SIG-M5 (cell line): ENCODE measurements around the gene FXN.
"Not testable (repeated sequence)": the region's sequence is repeated elsewhere in the genome, so short reads cannot be mapped to it uniquely, and the experiment has no call there.

ENCODE experiments used
- DNase-seq: peaks from one replicate; lab custom pipeline; 2025; lab: John Stamatoyannopoulos, UW

FXN gene

GRCh38 chr9:69104830-69105527 is 69.4 kb downstream of the FXN start:
- DNase-seq: no peak

DNA sequence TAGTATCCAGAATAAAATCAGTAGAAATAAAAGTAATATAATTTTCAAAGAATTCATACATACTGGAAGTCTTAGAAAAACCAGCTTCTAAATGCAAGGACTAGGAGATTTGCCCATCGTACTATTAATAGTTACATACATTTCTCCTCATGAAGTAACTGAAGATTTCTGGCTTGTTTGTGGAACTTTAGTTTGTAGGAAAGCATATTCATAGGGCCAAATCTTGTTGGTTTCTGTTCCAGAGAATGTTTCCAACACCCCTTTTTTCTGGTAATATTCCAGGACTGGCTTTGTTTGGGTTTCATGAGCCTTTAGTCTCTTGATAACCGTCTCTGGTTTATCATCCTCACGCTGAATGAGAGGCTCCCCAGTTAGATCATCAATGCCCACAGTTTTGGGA is 72.2 kb downstream of the FXN start:
- DNase-seq: no peak

- DNase-seq: not testable (repeated sequence)
These were observed 73.2 kb downstream of the FXN start for GRCh38 chr9:69108706-69109105.

DNA sequence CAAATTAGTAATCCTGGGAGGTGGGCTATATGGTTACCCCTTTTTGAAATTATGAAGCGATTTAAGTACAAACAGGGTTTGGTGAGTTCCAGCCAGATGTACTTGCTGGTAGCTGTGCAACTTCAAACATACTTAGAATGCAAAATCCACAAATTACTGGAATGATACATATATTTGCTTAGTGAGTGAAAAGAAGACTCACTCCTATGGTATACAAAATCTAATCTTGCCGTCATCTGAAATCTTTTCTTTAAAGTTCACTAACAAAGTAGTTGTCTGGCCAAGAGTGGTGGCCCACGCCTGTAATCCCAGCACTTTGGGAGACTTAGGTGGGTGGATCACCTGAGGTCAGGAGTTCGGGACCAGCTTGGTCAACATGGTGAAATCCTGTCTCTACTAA is 73.6 kb downstream of the FXN start:
- DNase-seq: no peak

- not testable (repeated sequence) for DNase-seq
These were observed 77.1 kb downstream of the FXN start for GRCh38 chr9:69112646-69113045.

DNA sequence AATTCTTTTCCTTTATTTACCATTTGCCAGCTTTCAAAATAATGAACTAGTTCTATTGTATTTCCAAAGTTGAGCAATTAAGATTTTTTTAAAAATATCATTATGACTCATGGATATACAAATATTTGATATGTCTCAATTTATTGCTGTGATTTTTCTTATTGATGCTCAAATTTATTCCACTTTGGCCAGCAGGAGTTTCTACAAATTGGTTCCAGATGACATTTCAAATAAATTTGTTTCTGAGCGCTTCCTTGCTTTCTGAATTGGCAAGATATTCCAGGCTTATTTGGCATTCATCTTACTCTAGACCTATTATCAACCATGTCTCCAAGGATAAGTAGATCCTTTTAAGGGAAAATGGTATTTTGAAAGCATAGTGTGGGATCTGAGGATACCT is 80.1 kb downstream of the FXN start:
- DNase-seq: no peak

DNA sequence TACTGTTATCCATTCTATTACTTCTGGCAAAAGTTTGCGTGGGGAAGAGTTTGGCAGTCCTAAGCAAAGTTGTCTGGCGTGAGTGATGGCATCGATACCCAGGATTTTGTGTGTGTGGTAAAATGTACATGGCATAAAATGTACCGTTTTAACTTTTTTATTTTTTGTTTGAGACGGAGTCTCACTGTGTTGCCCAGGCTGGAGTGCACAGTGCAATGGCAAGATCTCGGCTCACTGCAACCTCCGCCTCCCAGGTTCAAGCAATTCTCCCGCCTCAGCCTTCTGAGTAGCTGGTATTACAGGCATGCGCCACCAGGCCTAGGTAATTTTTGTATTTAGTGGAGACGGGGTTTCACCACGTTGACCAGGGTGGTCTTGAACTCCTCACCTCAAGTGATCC is 83.1 kb downstream of the FXN start:
- DNase-seq: no peak

- DNase-seq: no peak
These were observed 85.0 kb downstream of the FXN start for GRCh38 chr9:69120380-69121154.

- no peak for DNase-seq
These were observed 85.9 kb downstream of the FXN start for GRCh38 chr9:69121155-69122081.

GRCh38 chr9:69122082-69122548 is 86.6 kb downstream of the FXN start:
- no peak for DNase-seq

DNA sequence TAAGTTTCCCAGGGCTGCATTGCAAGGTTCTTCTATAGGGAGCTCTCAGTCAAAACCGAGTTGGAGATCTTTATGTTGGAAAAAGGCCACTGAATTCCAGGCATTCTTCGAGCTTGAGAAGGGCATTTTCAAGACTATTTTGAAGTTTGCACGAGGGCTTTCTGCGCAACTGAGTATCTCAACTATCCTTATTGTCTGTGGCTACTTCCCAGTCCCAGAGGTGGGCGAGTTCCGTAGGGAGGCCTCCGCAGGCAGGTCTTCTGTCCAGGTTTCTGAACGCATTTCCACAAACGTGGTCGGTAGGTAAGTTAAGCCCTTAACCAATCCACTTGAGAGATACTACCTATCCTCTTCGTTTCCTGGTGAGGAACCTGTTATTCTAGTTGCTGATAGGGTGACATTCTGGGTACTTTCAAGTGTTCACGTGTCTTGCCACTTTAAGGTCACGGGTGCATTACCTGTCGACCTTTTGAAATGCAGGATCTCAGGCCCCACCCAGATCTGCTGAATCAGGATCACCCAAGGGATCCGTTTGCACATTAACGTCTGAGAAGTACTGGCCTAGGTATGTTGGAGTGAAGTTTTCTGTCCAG is 87.1 kb downstream of the FXN start:
- no peak for DNase-seq

GRCh38 chr9:69130456-69131441 is 95.2 kb downstream of the FXN start:
- no peak for DNase-seq

- DNase-seq: no peak
These were observed 96.1 kb downstream of the FXN start for GRCh38 chr9:69131682-69132081.

- DNase-seq: no peak
These were observed 96.8 kb downstream of the FXN start for GRCh38 chr9:69132361-69132760.

DNA sequence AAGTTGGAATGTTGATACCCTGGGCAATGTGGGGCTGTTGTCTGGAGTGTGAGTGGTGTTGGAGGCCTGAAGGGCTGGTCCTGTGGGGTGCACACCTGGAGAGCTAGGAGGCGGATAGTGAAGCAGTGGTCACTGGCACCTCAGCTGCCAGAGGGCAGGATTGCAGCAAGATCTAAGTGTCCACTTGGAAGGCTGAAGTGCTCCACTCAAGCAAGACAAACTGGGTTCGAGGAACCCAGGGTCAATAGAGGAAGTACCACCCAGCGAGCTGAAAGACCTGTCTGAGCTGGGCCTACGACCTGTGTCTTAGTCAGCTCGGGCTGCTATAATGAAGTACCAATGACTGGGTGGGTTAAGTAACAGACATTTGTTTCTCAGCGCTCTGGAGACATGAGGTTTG is 98.9 kb downstream of the FXN start:
- DNase-seq: no peak

GRCh38 chr9:69136185-69136584 is 100.6 kb downstream of the FXN start:
- DNase-seq: no peak

- DNase-seq: no peak
These were observed 101.2 kb downstream of the FXN start for GRCh38 chr9:69136779-69137178.

DNA sequence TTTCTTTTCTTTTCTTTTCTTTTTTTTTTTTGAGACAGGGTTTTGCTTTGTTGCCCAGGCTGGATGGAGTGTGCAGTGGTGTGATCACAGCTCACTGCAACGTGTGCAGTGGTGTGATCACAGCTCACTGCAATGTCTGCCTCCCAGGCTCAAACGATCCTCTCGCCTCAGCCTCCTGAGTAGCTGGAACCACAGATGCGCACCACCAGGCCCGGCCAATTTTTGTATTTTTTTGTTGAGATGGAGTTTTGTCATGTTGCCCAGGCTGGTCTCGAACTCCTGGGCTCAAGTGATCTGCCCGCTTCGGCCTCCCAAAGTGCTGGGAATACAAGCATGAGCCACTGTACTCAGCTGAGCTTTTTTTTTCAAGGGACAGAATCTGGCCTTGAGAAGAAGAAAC is 101.8 kb downstream of the FXN start:
- DNase-seq: no peak

GRCh38 chr9:69139596-69139995 is 104.0 kb downstream of the FXN start:
- DNase-seq: no peak

GRCh38 chr9:69140123-69140735 is 104.7 kb downstream of the FXN start:
- DNase-seq: no peak
